Liver (tissue), 3 donors: ENCODE measurements around the gene PRKAA2.

Source experiments
- CTCF ChIP-seq: fragments of 150-350 bp; IDR thresholded peaks from 2 replicates; pipeline ENCODE4 v1.5.1; 2017; ENCODE audit warnings: improper control_type of control experiment, low read depth, low read length; ENCODE audit not compliant: missing input control
- NR2F2 ChIP-seq: IDR thresholded peaks from 2 replicates; pipeline ENCODE4 v1.6.1; 2016; ENCODE audit warnings: antibody characterized with exemption
- TAF1 ChIP-seq: conservative IDR thresholded peaks from 2 replicates; pipeline ENCODE4 v1.6.1; 2016; ENCODE audit warnings: antibody characterized with exemption, mild to moderate bottlenecking
- YY1 ChIP-seq: IDR thresholded peaks from 2 replicates; pipeline ENCODE4 v1.6.1; 2016; ENCODE audit warnings: antibody characterized with exemption, mild to moderate bottlenecking
- donor health status: healthy.
- donor health status: healthy.

- TF ChIP-seq CTCF: no peak
- no peak for TF ChIP-seq NR2F2
- no peak for TF ChIP-seq TAF1
- no peak for TF ChIP-seq YY1
These were observed 18.6 kb upstream of the PRKAA2 start for GRCh38 chr1:56626546-56626945.
